Measurements from ENCODE around the gene NARS2.
"Not testable (repeated sequence)": the region's sequence is repeated elsewhere in the genome, so short reads cannot be mapped to it uniquely, and the experiment has no call there.

The NARS2 gene

GRCh38 chr11:78472382-78472781, 102.3 kb downstream of the NARS2 start:
- no peak for DNase-seq

DNA sequence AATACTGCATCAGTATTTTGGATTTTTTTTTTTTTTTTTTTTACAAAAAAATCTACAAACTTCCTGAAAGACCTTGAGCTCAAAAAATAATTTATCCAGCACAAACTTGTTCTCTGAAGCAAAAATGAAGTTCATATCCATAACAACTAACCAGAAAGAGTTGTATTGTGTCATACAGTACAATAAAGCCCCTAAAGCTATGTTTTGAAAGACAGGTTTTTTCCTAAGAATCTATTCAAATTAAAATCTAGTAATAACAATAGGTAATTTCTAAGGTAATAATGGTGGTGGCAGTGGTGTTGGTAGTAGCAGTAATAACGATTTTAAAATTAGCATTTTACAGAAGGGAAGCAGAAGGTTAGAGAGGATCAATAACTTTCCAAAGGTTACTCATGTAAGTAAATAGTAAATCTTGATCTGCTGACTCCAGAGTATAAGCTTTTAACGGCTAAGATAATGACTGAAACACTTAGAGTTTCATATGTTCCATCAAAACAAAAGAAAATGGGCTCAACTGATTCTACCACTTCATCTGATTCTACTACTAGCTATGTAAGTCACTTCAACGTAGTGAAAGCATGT, 103.7 kb downstream of the NARS2 start:
- no peak for DNase-seq

- no peak for DNase-seq
Observed at GRCh38 chr11:78469896-78470295, 104.8 kb downstream of the NARS2 start.

- no peak for DNase-seq
Observed at GRCh38 chr11:78467931-78468330, 106.7 kb downstream of the NARS2 start.

DNA sequence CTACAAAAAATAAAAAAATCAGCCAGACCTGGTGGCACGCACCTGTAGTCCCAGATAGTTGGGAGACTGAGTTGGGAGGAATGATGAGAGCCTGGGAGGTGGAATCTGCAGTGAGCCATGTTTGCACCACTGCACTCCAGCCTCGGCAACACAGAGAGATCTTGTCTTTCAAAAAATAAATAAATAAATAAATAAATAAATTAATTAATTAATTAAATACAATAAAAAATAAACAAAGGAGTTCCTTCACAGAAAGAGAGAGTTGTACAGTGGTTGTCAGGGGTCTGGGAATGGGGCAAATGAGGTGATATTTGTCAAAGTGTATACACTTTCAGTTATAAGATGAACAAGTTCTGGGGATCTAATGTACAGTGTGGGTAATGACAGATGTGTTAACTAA, 107.3 kb downstream of the NARS2 start:
- no peak for DNase-seq

- no peak for DNase-seq
Observed at GRCh38 chr11:78465169-78465942, 109.3 kb downstream of the NARS2 start.

DNA sequence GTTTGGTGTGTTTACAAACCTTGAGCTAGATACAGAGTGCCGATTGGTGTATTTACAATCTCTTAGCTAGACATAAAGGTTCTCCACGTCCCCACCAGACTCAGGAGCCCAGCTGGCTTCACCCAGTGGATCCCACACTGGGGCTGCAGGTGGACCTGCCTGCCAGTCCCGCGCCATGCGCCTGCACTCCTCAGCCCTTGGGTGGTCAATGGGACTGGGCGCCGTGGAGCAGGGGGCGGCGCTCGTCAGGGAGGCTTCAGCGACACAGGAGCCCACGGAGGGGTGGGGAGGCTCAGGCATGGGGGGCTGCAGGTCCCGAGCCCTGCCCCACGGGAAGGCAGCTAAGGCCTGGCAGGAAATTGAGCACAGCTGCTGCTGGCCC, 109.9 kb downstream of the NARS2 start:
- DNase-seq = not testable (repeated sequence)

DNA sequence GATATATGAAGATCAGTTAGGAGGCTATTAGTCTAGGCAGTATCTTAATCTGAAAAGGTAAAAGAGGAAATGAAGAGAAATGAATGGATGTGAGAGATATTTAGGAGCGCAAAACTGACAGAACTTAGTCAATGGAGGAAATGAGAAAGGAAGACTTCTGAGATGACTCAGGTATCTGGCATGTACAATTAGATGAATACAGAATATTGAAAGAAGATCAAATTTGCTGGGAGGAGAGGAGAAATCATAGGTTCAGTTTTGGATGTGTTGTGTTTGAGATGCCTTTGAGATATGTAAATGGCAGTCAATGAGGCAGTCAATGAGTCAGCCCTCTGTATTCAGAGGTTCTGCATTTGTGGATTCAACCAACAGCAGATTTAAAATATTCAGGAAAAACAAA, 114.2 kb downstream of the NARS2 start:
- DNase-seq = no peak

GRCh38 chr11:78459738-78460137, 114.9 kb downstream of the NARS2 start:
- DNase-seq = no peak

GRCh38 chr11:78457448-78457847, 117.2 kb downstream of the NARS2 start:
- no peak for DNase-seq

DNA sequence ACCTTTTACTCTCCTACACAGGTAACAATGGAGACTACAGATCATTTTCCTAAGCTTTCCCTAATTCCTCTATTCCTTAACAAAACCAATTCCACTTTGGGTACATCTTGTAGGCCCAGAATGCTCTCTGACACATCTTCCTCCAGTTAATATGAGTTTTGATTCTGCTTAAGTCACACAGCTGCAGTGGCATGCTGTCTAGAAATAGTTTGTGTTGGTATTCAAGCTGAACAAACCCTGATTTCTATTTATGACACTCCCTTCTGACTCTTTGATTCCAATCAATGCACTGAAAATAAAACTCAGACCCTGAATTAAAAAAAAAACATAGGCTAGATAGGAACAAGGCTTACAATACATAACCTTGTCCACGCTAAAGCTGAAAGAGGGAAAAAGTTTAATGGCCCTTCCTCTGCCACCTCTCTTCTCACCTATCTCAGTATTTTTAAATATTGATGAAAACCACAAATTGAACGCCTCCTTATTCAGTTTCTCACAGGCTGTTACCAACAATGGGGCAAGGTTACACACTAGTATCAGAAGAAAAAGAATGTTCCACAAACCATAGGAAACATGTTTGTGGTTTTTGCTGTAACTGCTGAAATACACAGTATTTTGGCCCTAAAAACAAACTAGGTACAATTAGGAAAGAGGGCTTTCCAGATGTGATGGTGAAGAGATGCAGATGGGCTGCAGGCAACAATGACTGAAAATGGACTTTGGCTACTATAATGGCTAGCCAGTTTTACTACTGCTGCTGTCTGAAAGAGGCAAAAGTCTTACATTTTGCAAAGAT, 121.3 kb downstream of the NARS2 start:
- DNase-seq = no peak

DNA sequence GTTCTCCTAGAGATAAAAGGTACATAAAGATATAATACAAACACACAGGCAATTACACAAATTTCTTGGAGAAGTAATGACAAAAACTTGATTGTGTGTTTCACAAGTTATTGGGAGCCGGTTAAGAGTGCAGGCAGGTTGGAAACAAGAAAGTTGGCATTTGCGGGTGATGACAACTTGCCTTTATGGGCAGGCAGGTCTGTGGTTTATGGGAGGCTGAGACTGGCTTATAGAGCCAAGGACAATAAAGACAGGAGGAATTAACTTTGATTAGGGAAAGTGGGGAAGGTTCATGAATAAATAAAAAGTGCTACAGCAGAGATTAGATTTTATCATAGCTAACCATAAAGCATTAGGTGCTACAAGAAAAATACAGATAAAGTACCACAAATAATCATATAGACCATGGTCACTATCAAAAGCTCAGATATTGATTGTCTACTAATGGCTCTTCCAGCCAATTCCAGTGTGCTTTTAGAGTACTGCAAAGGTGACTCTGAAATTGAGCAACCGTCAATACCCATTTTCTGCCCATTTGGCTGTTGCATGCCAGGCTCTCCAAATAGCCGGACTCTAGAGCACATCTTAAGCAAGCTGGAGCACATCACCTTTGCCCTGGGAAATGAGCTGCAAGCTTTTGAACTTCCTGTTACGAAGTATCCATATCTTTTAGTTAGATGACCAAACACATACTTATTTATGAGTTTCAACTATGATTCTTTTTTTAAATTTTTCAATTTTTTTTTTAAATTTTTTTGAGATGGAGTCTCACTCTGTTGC, 123.1 kb downstream of the NARS2 start:
- no peak for DNase-seq

DNA sequence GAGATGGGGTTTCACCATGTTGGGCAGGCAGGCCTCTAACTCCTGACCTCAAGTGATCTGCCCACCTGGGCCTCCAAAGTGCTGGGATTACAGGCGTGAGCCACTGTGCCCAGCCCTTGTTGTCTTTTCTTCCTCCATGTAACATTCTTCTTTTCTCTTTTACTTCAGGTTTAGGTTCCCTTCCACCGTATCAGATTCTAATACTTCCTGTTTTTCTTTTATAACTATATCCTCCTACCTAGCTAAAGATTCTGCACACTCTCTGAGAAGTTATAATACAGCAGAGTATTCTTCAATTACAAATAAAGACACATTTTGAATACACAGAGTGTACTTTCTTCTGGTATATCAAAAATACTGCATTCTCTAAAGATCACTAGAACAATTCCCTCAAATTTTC, 123.8 kb downstream of the NARS2 start:
- no peak for DNase-seq

DNA sequence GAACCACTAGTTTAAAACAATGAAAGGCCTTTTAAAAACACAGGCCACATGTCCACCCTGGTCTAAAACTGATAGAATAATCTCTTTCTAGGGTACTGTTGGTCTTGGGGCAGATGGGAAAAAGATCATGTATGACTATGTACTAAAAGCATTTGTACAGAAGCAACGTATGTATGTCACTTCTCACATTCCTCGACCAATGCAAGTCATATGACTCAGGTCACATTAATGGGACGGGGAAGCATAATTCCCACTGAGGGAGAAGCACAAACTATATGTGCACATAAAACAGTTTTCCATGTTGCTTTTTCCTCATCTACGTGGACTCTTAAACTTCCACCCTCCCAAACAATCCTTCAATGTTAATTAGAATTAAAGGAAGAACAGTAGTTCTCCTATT, 124.8 kb downstream of the NARS2 start:
- no peak for DNase-seq

GRCh38 chr11:78446210-78446609, 128.5 kb downstream of the NARS2 start:
- no peak for DNase-seq

DNA sequence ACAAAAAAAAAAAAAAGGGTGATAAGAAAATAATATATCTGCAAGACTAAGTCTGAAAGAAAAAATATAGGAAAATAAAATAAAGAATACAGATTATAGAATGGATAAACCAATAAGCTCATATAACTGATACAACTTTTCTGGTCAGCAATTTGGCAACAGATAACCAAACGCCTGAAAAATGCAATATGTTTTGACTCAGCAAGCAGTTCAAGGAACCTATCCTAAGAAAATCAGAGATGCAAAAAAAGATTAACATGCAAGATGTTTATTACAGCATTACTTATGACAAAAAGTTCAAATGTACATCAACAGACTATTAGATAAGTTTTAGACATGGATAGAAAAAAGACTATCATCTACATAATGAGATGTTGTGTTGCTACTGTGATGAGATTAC, 129.9 kb downstream of the NARS2 start:
- no peak for DNase-seq

DNA sequence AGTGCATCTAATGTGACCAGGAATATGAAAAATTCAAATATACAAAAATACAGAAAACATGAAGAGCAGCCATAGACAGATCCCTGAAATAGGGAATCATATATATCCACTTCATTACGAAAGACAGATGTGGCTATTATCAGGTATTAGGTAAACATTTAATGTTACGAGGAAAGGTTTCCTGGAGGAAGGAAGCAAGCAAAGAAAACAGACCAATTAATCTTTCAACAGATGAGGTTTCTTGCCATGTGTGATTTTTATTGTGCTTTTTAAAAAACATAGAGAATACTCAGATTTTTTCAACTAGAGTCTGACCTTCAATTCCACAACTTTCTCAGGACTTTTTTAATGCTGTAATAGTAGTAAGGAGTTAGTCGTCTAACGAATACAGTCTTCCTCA, 132.7 kb downstream of the NARS2 start:
- DNase-seq = no peak

- no peak for DNase-seq
Observed at GRCh38 chr11:78438298-78438975, 136.2 kb downstream of the NARS2 start.

DNA sequence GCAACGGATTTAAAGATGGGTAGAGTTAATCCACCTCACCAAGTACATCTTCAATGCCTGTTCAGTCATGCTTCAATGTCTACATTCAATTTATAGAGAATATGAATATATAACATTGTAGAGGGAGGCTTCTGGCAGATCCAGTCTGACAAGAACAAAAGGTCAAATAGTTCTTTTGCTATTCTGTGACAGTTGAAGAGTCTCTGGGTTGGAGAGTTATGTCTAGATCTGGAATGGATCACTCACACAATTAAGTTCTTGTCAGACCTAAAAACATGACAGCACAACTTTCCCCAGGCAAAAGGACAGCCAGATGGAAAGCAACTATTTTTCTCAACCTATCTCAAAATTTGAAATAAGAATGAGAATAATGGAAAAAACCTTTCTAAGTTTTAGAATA, 141.7 kb downstream of the NARS2 start:
- no peak for DNase-seq

DNA sequence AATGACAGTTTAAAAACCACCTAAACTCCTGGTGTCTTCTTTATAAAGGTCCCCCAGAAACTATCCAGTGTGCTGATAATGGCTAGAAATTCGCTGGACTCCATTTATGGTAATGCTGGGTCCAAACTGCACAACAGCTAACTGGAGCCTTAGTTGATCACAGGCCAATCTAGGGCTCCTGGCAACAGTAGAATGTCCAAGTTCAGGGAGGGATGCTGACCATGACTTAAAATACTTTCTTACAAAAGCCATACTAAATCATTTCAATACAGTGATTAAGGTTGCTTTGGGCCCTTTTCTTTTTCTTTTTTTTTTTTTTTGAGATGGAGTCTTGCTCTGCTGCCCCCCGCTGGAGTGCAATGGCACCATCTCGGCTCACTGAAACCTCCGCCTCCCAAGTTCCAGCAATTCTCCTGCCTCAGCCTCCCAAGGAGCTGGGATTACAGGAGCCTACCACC, 142.6 kb downstream of the NARS2 start:
- no peak for DNase-seq

DNA sequence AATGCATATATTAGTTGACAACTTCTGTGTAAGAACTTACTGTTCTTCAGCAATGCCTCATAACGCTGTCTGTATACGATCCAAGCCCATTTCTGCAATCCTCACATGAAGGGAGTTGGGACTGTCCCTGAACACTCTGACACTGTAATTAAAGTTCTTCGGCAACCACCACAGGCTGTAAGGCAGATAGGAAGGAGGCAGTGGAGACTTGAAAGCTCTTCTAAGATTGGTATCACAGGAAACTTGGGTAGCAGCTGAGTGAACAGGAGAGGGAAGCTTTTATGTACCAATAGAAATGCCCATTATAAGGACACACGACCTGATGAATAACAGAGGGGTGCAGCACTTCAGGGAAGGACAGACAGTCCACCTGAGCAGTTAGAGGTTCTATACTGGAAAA, 145.0 kb downstream of the NARS2 start:
- DNase-seq = no peak

- DNase-seq = no peak
Observed at GRCh38 chr11:78429209-78429608, 145.5 kb downstream of the NARS2 start.

GRCh38 chr11:78428773-78429172, 145.9 kb downstream of the NARS2 start:
- no peak for DNase-seq

Data from activated CD4-positive, alpha-beta T cell treated with anti-CD3 and anti-CD28 coated beads for 4 hours (primary cell).